GM12874 (cell line): Measurements from ENCODE around the gene WNT3.

Source experiments
- TF ChIP-seq, protein P1 (sequence below): IDR thresholded peaks from 2 replicates; pipeline ENCODE4 v1.5.1; 2011; ENCODE audit warnings: low read depth, mild to moderate bottlenecking, control low read depth, low read length, moderate library complexity; ENCODE audit not compliant: insufficient read depth

WNT3 gene

GRCh38 chr17:46818316-46818928, at the start of gene WNT3:
Gene WNT3, minus strand, starts transcription at chr17:46818692. Its CDS starts 95 bp downstream, at chr17:46818597.
- TF ChIP-seq, protein P1, sequence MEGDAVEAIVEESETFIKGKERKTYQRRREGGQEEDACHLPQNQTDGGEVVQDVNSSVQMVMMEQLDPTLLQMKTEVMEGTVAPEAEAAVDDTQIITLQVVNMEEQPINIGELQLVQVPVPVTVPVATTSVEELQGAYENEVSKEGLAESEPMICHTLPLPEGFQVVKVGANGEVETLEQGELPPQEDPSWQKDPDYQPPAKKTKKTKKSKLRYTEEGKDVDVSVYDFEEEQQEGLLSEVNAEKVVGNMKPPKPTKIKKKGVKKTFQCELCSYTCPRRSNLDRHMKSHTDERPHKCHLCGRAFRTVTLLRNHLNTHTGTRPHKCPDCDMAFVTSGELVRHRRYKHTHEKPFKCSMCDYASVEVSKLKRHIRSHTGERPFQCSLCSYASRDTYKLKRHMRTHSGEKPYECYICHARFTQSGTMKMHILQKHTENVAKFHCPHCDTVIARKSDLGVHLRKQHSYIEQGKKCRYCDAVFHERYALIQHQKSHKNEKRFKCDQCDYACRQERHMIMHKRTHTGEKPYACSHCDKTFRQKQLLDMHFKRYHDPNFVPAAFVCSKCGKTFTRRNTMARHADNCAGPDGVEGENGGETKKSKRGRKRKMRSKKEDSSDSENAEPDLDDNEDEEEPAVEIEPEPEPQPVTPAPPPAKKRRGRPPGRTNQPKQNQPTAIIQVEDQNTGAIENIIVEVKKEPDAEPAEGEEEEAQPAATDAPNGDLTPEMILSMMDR: no peak

DNA sequence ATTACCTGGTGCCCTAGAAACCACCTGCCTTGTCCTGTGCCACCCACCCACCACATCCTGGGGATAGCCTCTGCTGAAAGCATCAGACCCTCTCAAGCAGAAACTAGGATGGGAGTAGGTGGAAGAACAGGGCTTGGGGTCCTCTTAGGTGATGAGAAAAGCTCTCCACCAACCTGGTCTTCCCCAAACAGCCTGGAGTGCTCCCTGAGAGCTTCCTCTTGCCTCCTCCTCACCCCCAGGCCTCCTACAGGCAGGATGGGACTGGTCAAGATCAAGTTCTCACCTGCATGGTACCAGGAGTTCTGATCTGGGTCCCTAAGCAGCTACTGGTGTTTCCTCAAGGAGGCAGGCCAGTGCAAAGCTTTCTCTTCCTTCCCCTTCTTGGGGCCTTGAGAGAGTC, 48.3 kb upstream of the WNT3 start:
- TF ChIP-seq, protein P1: no peak

GRCh38 chr17:46866325-46866724, 47.8 kb upstream of the WNT3 start:
- TF ChIP-seq, protein P1: no peak

GRCh38 chr17:46865100-46865499, 46.6 kb upstream of the WNT3 start:
- TF ChIP-seq, protein P1: no peak

DNA sequence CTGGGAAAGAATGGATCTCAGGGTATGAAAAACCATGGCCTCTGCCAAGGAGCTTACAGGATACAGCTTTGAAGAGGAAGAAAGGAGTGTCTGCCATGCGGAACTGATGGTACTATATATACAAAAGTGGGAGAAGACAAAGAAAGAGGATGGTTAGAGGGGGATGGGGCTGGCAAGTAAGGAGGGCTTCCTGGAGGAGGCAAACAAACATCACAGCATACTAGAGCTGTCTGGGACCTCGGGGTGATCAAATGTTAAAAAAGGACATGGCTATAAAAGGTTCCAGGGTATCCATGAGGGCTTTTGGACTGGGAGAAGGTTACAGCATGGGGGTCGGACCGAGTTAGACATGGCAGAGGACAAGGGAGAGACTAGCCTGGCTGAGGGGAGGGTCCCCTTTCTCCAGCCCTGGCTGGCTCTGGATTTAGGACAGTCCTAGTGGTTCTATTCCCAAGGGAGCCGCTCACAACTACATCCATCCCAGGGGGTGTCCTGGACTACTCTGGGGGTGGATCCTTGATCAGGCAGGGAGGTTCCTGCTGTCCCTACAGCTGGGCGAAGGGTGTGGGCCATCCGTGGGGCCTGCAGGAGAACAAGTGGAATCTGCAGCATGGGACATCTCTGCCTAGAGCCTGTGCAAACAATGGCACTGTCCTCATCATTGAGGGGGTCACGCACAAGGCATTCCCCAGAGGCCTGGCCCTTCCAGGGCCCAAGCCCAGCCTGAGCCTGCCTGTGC, 45.1 kb upstream of the WNT3 start:
- TF ChIP-seq, protein P1: no peak

DNA sequence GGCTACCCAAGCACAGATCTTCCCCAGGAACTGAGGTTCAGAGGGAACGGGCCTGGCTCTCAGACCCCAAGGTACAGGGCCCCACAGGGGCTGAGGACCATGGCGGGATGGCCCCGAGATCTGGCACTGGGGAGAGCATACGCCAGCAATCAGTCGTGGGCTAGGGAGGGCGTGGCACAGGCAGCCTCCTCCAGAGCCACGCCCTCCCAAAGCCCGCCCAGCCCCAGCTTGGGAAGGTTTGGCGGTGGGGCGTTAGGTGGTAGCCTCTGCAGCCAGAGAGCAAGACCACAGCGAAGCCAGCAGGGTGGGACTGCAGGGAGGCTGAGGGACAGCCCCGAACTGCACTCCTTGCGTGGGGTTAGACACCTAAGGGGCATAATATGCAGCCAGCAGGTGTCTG, 44.5 kb upstream of the WNT3 start:
- TF ChIP-seq, protein P1: no peak

- TF ChIP-seq, protein P1: no peak
Observed at GRCh38 chr17:46859996-46860395, 41.5 kb upstream of the WNT3 start.
